ENCODE results near the gene MYB. TPM values are rescaled to one million over a fixed set of nuclear protein-coding genes. Genes with fewer than 3 reads are reported as not detected.

MYB gene
- total and polyA plus RNA-seq, 8 donors = 0.07 to 0.37 (median 0.17) TPM; not detected in 3

GRCh38 chr6:135187372-135187771 is 6.3 kb downstream of the MYB start:
- H3K4me3 ChIP-seq = no peak overlapping the region
- FAIRE-seq = no peak
- WGBS, 2 donors = 86 to 92% methylated on average over 4 of the region's 4 CpGs
- H3K36me3 ChIP-seq = no peaks in the 10 kb centered on the region
- no peak for TF ChIP-seq CTCF (IDR thresholded peaks at IDR 0.05)
- peaks cover 0 to 32% (median 4%) of the 10 kb centered on the region in 4 donors for H3K27me3 ChIP-seq
- no peak for ATAC-seq
- intact Hi-C loops (cut with DNase I) = no loop called here
- no peaks in the 10 kb centered on the region for H3K9me3 ChIP-seq
- no peak for DNase-seq
- no peak overlapping the region for H3K27ac ChIP-seq
- H3K4me1 ChIP-seq = peaks cover 0 to 8% (median 7%) of the 10 kb centered on the region in 3 donors

DNA sequence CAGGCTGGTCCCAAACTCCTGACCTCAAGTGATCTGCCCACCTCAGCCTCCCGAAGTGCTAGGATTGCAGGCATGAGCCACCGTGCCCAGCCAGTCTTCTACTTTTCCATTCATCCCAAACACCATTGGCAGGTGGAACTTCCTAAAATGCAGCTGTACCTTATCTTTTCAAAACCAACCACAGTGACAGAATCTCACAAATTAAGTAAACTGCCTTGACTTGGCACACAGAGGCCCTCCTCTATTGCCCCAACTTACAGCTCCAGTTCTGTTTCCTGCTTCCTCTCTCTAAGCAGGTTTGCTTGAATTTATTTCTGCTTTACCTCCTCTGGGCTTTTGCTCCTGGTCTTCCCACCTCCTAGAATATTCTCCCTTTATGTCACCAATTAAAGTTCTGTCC is 7.6 kb downstream of the MYB start:
- WGBS, 2 donors = 91 to 93% methylated on average over 2 of the region's 2 CpGs
- FAIRE-seq = no peak
- no peak for DNase-seq

GRCh38 chr6:135189344-135189743 is 8.2 kb downstream of the MYB start:
- DNase-seq (no peak), FAIRE-seq (no peak)
- 48 to 68% methylated on average over 1 of the region's 1 CpG for WGBS, 2 donors

More for the DNA sequence above, 7.6 kb downstream of the MYB start:
- no peak for TF ChIP-seq CTCF (IDR thresholded peaks at IDR 0.05)
- intact Hi-C loops (cut with DNase I) = no loop called here
- H3K27ac ChIP-seq = no peak overlapping the region
- H3K36me3 ChIP-seq = no peaks in the 10 kb centered on the region
- ATAC-seq = no peak
- no peaks in the 10 kb centered on the region for H3K9me3 ChIP-seq
- peaks cover 0 to 25% (median 4%) of the 10 kb centered on the region in 4 donors for H3K27me3 ChIP-seq
- no peak overlapping the region for H3K4me3 ChIP-seq
- H3K4me1 ChIP-seq = peaks cover 0 to 1% (median under 1%) of the 10 kb centered on the region in 3 donors

DNA sequence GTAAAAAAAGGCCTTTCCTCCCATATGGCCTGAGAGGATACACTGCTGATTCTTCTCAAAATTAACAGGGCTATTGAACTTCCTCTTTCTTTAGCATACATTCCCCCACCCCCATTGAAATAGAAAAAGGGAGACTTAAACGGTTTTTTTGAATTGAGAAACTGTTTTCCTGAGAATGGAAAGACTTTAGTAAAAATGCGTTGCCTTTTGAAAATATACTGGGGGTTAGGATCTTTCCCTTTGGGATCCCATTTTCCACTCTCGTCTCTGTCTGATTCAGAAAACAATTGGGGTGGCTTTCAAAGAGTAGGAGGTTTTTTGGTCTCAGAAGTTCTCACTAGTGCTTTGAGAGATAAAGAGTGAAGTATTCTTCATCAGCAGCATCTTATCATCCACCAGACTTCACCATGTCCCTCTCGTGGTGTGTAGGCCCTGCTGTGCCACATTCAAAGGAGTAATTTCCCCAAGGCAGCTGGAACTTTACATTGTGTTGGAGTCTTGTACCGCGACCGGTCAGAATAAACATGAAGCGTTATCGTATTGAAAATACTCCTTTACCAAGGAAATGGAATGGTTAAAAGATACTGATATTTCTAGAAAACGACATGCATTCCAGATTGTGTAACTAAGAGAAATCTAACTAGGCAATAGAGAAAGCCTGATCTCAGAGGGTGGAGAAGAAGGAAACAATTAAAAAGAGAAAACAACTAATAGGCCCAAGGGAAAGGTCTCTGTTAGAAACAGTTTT is 10.6 kb downstream of the MYB start:
- no peak for TF ChIP-seq CTCF (IDR thresholded peaks at IDR 0.05)
- no peak for ATAC-seq
- intact Hi-C loops (cut with DNase I) = no loop called here
- Histone ChIP-seq H3K4me3 (no peak overlapping the region), H3K27ac (no peak overlapping the region), H3K9me3 (no peaks in the 10 kb centered on the region), H3K4me1 (no peaks in the 10 kb centered on the region), H3K36me3 (no peaks in the 10 kb centered on the region), H3K27me3 (peaks cover 0 to 3% (median 0%) of the 10 kb centered on the region in 4 donors)
- no peak for FAIRE-seq
- DNase-seq = no peak
- 84 to 88% methylated on average over 10 of the region's 10 CpGs for WGBS, 2 donors

More at GRCh38 chr6:135189344-135189743, 8.2 kb downstream of the MYB start:
- Histone ChIP-seq H3K27me3 (peaks cover 0 to 19% (median 4%) of the 10 kb centered on the region in 4 donors), H3K4me3 (no peak overlapping the region), H3K36me3 (no peaks in the 10 kb centered on the region), H3K27ac (no peak overlapping the region), H3K9me3 (no peaks in the 10 kb centered on the region), H3K4me1 (no peaks in the 10 kb centered on the region)
- ATAC-seq = no peak
- intact Hi-C loops (cut with DNase I) = no loop called here
- TF ChIP-seq CTCF (IDR thresholded peaks at IDR 0.05) = no peak

All from pancreas (tissue), 10 donors.